Bronchial epithelial cell (primary cell): ENCODE data around the gene GPR37L1. TPM values are rescaled to one million over a fixed set of nuclear protein-coding genes. Genes with fewer than 3 reads are reported as not detected.

Experiments
- DNase-seq: peaks from one replicate; pipeline ENCODE4 v3.0.0-alpha.2; 2010; ENCODE audit warnings: low read depth
- FAIRE-seq: peaks from 2 replicates; lab custom pipeline; 2011; peaks lifted over from hg19 to GRCh38; lab: Jason Lieb, UNC
- H3K27me3 ChIP-seq: 2 replicates; pipeline ENCODE4 v1.5.1; 2011; ENCODE audit warnings: low read length; ENCODE audit not compliant: control insufficient read depth, insufficient read depth
- H3K36me3 ChIP-seq: 2 replicates; pipeline ENCODE4 v1.5.1; 2011; ENCODE audit warnings: low read length; ENCODE audit not compliant: control insufficient read depth, insufficient read depth
- H3K4me3 ChIP-seq: 2 replicates; pipeline ENCODE4 v1.5.1; 2011; ENCODE audit warnings: mild to moderate bottlenecking, low read depth, low read length, control low read depth
- CTCF ChIP-seq: IDR thresholded peaks from 2 replicates; pipeline ENCODE4 v1.5.1; 2011; ENCODE audit warnings: mild to moderate bottlenecking, moderate library complexity, low read length, control low read depth, inconsistent platforms; ENCODE audit not compliant: insufficient read depth, severe bottlenecking
- total RNA-seq: library from RNA; depleted of rRNA; stranded (reverse); fragments of >200 nt; gene quantifications from 2 replicates; pipeline ENCODE4 v1.2.1, GENCODE V29; 2014

Gene GPR37L1
- total RNA-seq, 1 donor from 2014 or later, result not detected

- Histone ChIP-seq H3K36me3 (no peaks in the 10 kb centered on the region), H3K27me3 (no peaks in the 10 kb centered on the region), H3K4me3 (no peak overlapping the region)
- no peak for TF ChIP-seq CTCF
- FAIRE-seq, result no peak
- no peak for DNase-seq
Observed at GRCh38 chr1:202078241-202078640, 44.5 kb upstream of the GPR37L1 start.

GRCh38 chr1:202081992-202082391, 40.7 kb upstream of the GPR37L1 start:
- DNase-seq (no peak), FAIRE-seq (no peak)
- Histone ChIP-seq H3K27me3 (no peaks in the 10 kb centered on the region), H3K36me3 (no peaks in the 10 kb centered on the region), H3K4me3 (no peak overlapping the region)
- TF ChIP-seq CTCF, result no peak

GRCh38 chr1:202084791-202085681, 37.7 kb upstream of the GPR37L1 start:
- Histone ChIP-seq H3K27me3 (no peaks in the 10 kb centered on the region), H3K36me3 (no peaks in the 10 kb centered on the region), H3K4me3 (no peak overlapping the region)
- FAIRE-seq (no peak), DNase-seq (no peak)
- no peak for TF ChIP-seq CTCF

DNA sequence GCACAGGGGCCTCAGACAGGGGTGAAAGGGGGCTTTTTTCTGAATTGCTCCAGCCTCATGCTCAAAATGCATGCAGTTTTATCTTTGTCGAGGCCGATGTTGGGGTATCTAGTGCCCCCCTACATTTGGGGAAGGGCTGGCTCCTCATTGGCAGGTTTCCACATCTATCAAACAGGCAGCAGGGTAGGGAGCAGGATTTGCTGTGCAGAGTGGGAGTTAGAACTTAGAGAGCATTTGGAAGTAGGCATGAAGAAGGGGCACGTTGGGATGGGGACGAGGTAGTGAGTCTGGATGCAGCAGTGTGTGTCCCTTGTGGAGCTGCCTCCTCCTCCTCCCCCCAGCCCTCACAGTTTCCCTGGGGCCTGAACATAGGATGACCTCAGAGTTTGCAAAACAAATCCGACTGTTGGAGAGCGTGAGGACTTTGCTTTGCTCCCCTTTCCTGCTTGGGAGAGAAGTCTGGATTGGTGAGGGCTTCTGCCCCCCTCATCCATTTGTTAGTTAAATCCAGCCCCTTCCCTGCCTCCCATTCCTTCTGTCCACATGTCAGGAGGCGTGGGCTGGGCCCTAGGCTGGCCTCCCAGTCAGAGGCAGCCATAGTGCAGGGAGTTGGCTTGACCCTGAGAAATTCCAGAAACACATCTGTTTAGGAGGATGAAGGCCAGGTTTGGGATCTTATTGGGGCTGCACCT, 36.9 kb upstream of the GPR37L1 start:
- Histone ChIP-seq H3K36me3 (no peaks in the 10 kb centered on the region), H3K4me3 (no peak overlapping the region), H3K27me3 (no peaks in the 10 kb centered on the region)
- TF ChIP-seq CTCF, result no peak
- FAIRE-seq (no peak), DNase-seq (peak; percentile 18)

DNA sequence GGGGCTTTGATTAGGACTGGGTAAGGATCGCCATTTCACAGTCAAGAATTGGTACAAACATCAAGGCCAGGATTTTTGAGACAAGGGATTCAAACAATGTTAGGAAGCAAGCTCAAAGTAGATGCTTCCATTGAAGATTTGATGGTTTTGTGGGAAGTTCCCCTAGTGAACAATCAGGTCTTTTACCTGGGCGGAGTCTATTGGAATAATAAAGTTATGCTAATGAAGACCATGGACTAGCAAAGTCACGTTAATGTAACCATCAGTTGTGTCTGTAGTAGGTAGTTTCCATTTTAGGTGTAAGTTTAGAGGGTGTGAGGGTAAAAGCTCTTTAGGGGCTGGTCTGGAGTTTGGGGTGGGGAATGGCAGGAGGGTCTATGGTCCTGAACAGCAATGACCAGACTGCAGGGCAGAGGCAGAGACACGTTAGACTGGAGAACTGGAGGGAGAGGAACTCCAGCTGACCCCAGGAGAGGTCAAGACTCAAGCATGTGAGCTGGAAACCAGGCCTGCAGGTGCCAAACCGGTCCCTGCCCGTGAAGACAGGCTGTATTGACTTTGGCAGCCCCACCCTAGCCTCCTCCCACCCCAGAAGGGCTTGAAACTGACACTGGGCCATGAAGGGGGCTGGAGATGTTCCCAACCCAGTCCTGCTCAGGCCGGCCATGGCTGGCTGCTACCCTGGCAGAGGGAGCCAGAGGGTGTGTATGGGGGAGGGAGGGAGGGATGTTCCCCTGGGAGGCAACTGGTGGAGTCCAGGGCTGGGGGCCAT, 36.0 kb upstream of the GPR37L1 start:
- no peaks in the 10 kb centered on the region for H3K36me3 ChIP-seq
- no peak for DNase-seq
- H3K4me3 ChIP-seq, result no peak overlapping the region
- no peak for TF ChIP-seq CTCF
- no peak for FAIRE-seq
- H3K27me3 ChIP-seq, result no peaks in the 10 kb centered on the region
